ENCODE results near the gene KDM4C. TPM values are rescaled to one million over a fixed set of nuclear protein-coding genes. Genes with fewer than 3 reads are reported as not detected.

KDM4C gene
- total and polyA plus RNA-seq, 4 donors: 18.9 to 69.5 (median 29.1) TPM

DNA sequence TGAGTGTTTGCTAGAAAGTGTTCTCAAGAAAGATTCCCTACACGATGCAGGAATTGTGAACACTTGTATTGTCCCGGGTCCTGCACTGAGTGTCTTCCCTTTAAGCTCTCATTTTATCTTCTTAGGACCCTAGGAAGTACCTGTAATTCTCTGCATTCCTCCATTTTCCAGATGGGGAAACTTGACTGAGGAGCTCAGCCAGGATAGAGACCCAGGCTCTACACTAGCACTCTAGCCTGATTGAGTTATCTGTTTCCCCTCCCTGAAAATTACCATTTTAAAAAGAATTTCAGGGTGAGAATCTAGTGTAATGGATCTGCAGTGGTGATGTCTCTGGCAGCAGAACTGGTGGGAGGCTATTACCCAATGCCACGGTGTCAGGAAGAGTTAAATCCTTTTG, 453.9 kb downstream of the KDM4C start:
- Histone ChIP-seq H3K9me3 (ENCODE audit: control insufficient read depth, insufficient read depth, low read length) (no peaks in the 10 kb centered on the region), H3K36me3 (ENCODE audit: control insufficient read depth, insufficient read depth, low read length) (no peaks in the 10 kb centered on the region), H3K27me3 (ENCODE audit: control insufficient read depth, insufficient read depth, low read length) (no peaks in the 10 kb centered on the region), H3K27ac (ENCODE audit: low read depth, low read length) (peak overlapping the region; percentile 37), H3K4me1 (ENCODE audit: control insufficient read depth, insufficient read depth, low read length) (peaks cover 18% of the 10 kb centered on the region), H3K4me3 (ENCODE audit: low read depth, low read length) (no peak overlapping the region)
- whole genome bisulfite sequencing (ENCODE audit: insufficient coverage): 80% methylated on average over 2 of the region's 3 CpGs
- DNase-seq (ENCODE audit: low read depth in 4 of 6, low spot score in 6 of 6): no peak

DNA sequence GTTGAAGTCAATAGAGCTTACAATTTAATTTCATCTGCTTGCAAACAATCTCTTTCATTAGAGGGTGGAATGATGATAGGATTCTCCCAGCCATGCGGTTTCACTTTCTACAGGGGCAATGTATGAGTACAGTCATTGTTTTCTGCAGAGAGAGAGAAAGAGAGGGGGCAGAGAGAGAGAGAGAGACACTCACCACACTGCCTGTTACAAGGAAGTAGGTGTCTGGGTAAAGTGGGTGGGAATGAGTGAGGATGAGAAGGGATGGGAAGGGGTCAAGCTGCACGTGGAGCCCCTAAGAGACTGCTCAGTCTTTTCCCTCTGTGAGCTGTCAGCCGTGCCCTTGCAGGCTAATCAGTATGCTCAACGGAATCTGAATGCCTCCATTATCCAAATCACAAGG, 454.3 kb downstream of the KDM4C start:
- Histone ChIP-seq H3K4me3 (ENCODE audit: low read depth, low read length) (no peak overlapping the region), H3K4me1 (ENCODE audit: control insufficient read depth, insufficient read depth, low read length) (peaks cover 18% of the 10 kb centered on the region), H3K27me3 (ENCODE audit: control insufficient read depth, insufficient read depth, low read length) (no peaks in the 10 kb centered on the region), H3K27ac (ENCODE audit: low read depth, low read length) (peak overlapping the region; percentile 37), H3K36me3 (ENCODE audit: control insufficient read depth, insufficient read depth, low read length) (no peaks in the 10 kb centered on the region), H3K9me3 (ENCODE audit: control insufficient read depth, insufficient read depth, low read length) (no peaks in the 10 kb centered on the region)
- peak in 4 of 6 donors; percentile 33 to 80 (median 54) for DNase-seq (ENCODE audit: low read depth in 4 of 6, low spot score in 6 of 6)
- 19% methylated on average over 3 of the region's 4 CpGs for WGBS (ENCODE audit: insufficient coverage)

DNA sequence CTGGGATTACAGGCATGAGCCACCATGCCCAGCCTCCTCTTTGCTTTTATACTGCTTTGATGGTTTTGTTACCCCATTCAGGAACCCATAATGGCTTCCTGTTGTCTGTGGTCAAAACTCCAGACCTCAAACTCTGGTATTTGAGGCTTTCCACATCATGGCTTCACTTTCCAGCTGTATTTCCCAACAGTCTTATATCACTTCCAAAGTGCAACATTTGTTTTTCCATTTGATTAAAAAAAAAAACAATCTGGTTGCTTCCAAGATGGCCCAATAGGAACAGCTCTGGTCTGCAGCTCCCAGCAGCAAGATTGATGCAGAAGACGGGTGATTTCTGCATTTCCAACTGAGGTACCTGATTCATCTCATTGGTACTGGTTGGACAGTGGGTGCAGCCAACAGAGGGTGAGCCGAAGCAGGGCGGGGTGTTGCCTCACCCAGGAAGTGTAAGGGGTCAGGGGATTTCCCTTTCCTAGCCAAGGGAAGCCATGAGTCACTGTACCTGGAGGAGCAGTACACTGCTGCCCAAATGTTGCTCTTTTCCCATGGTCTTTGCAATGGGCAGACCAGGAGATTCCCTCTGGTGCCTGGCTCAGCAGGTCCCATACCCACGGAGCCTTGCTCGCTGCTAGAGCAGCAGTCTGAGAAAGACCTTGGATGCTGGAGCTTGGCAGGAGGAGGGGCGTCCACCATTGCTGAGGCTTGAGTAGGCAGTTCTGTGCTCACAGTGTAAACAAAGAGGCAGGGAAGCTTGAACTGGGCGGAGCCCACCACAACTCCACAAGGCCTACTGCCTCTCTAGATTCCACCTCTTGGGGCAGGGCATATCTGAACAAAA, 458.4 kb downstream of the KDM4C start:
- Histone ChIP-seq H3K9me3 (ENCODE audit: control insufficient read depth, insufficient read depth, low read length) (no peaks in the 10 kb centered on the region), H3K4me3 (ENCODE audit: low read depth, low read length) (no peak overlapping the region), H3K27me3 (ENCODE audit: control insufficient read depth, insufficient read depth, low read length) (no peaks in the 10 kb centered on the region), H3K4me1 (ENCODE audit: control insufficient read depth, insufficient read depth, low read length) (peaks cover 6% of the 10 kb centered on the region), H3K36me3 (ENCODE audit: control insufficient read depth, insufficient read depth, low read length) (no peaks in the 10 kb centered on the region), H3K27ac (ENCODE audit: low read depth, low read length) (no peak overlapping the region)
- no peak for DNase-seq (ENCODE audit: low read depth in 4 of 6, low spot score in 6 of 6)
- WGBS (ENCODE audit: insufficient coverage): 74% methylated on average over 7 of the region's 7 CpGs

DNA sequence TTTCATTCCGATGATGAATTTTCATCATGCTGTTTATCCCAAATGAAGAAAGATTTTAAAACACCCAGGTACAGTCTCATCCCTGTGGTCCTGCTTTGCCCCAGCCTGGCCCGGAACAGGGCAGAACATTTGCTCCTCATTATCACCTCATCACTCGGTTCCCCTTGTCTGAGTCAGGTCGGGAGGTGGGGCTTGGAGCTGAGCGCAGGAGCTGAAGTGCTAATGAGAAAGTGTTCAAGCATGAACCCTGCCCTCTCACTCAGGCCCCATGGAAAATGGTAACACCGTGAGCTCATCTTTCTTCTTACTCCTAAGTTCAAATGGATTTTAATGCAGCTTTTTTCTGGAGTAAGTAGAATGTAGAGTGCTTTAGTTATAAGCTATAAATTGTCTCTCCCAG, 466.2 kb downstream of the KDM4C start:
- H3K4me3 ChIP-seq (ENCODE audit: low read depth, low read length): no peak overlapping the region
- H3K4me1 ChIP-seq (ENCODE audit: control insufficient read depth, insufficient read depth, low read length): no peaks in the 10 kb centered on the region
- 90% methylated on average over 2 of the region's 6 CpGs for WGBS (ENCODE audit: insufficient coverage)
- H3K27ac ChIP-seq (ENCODE audit: low read depth, low read length): no peak overlapping the region
- H3K27me3 ChIP-seq (ENCODE audit: control insufficient read depth, insufficient read depth, low read length): no peaks in the 10 kb centered on the region
- no peaks in the 10 kb centered on the region for H3K36me3 ChIP-seq (ENCODE audit: control insufficient read depth, insufficient read depth, low read length)
- DNase-seq (ENCODE audit: low read depth in 4 of 6, low spot score in 6 of 6): peak in 1 of 6 donors; percentile 47
- H3K9me3 ChIP-seq (ENCODE audit: control insufficient read depth, insufficient read depth, low read length): no peaks in the 10 kb centered on the region

Small RNA genes within 50 kb of the gene (small RNA-seq; reads per million reads assigned to genes)
- not detected for gene SNRPEP2 (ENCODE audit: low replicate concordance)

Other genes with a start within 250 kb of the KDM4C start
- 10 to 100 TPM; 20.3 to 56.6 TPM for gene GLDC, start 112.2 kb upstream of the KDM4C start, total RNA-seq
- 10 to 100 TPM; 31.9 to 41.1 TPM for gene GLDC, start 112.2 kb upstream of the KDM4C start, polyA plus RNA-seq (ENCODE audit: insufficient read length in 2 of 2)